DOHH2 (cell line): Measurements from ENCODE around the gene ABTB2.

ENCODE experiments used
- H3F3A ChIP-seq: fragments of 200-600 bp; sonication (generic), shearing (Covaris generic); 2 replicates; pipeline ENCODE4 v1.6.0; 2016; ENCODE audit warnings: antibody characterized with exemption, mild to moderate bottlenecking; ENCODE audit not compliant: control insufficient read depth, insufficient read depth
- H3K27ac ChIP-seq: fragments of 200-600 bp; sonication (generic); 2 replicates; pipeline ENCODE4 v1.5.1; 2014; ENCODE audit warnings: low read depth, mild to moderate bottlenecking, low read length, moderate library complexity
- H3K27me3 ChIP-seq: fragments of 200-600 bp; sonication (generic); 2 replicates; pipeline ENCODE4 v1.6.1; 2014; ENCODE audit warnings: mild to moderate bottlenecking, low read length, mixed read lengths; ENCODE audit not compliant: control insufficient read depth
- H3K36me3 ChIP-seq: fragments of 200-600 bp; sonication (generic); 2 replicates; pipeline ENCODE4 v1.6.1; 2014; ENCODE audit warnings: mild to moderate bottlenecking, low read length, moderate library complexity, mixed read lengths; ENCODE audit not compliant: control insufficient read depth
- H3K4me1 ChIP-seq: fragments of 200-600 bp; sonication (generic); 2 replicates; pipeline ENCODE4 v1.6.1; 2014; ENCODE audit warnings: mild to moderate bottlenecking, low read length, mixed read lengths; ENCODE audit not compliant: control insufficient read depth
- H3K4me2 ChIP-seq: fragments of 200-600 bp; sonication (generic); 2 replicates; pipeline ENCODE4 v1.6.0; 2014; ENCODE audit warnings: mild to moderate bottlenecking, low read length, moderate library complexity
- H3K4me3 ChIP-seq: fragments of 200-600 bp; sonication (generic); 2 replicates; pipeline ENCODE4 v1.5.1; 2014; ENCODE audit warnings: mild to moderate bottlenecking, low read length, mixed read lengths
- H3K79me2 ChIP-seq: fragments of 200-600 bp; sonication (generic); 2 replicates; pipeline ENCODE4 v1.6.1; 2014; ENCODE audit warnings: mild to moderate bottlenecking, low read length, mixed read lengths; ENCODE audit not compliant: control insufficient read depth
- H3K9me2 ChIP-seq: fragments of 200-600 bp; sonication (generic); replicated peaks from 2 replicates; pipeline ENCODE4 v1.6.1; 2014; ENCODE audit warnings: mild to moderate bottlenecking, low read length, mixed read lengths; ENCODE audit not compliant: control insufficient read depth
- H3K9me3 ChIP-seq: fragments of 200-600 bp; sonication (generic); 2 replicates; pipeline ENCODE4 v1.6.1; 2014; ENCODE audit warnings: antibody characterized with exemption, low read length, mixed read lengths; ENCODE audit not compliant: control insufficient read depth, insufficient read depth
- H4K20me1 ChIP-seq: fragments of 200-600 bp; sonication (generic); 2 replicates; pipeline ENCODE4 v1.6.0; 2014; ENCODE audit warnings: low read depth, mild to moderate bottlenecking, antibody characterized with exemption, low read length, moderate library complexity; ENCODE audit not compliant: control insufficient read depth, insufficient read depth
- EZH2phosphoT487 ChIP-seq: fragments of 200-600 bp; sonication (generic); IDR thresholded peaks from 2 replicates; pipeline ENCODE4 v1.6.1; 2017; ENCODE audit warnings: borderline replicate concordance, mild to moderate bottlenecking, antibody characterized with exemption, low read length, moderate library complexity, mixed read lengths
- TF ChIP-seq, protein P1 (sequence below): fragments of 200-600 bp; sonication (generic); IDR thresholded peaks from one replicate; pipeline ENCODE4 v1.5.1; 2014; ENCODE audit warnings: antibody characterized with exemption, mild to moderate bottlenecking, low read depth, low read length; ENCODE audit not compliant: poor library complexity, severe bottlenecking

Gene ABTB2

DNA sequence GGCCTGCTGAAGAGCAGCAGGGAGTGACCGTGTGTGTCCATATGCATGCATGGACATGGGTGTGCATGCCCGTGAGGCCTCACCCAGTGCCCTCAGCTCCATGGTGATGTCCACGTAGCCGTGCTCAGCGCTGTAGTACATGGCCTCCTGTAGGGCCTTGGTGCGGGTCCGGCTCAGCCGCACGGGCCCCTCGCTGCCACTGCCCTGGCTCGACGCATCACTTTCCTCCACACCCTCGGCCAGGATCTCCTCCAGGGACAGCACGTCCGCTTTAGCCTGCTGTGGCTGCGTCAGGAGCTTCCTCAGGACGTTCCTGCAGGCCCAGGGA, 195.4 kb downstream of the ABTB2 start:
- H3F3A ChIP-seq: no peaks in the 10 kb centered on the region
- H3K36me3 ChIP-seq: no peaks in the 10 kb centered on the region
- no peak overlapping the region for H3K4me2 ChIP-seq
- no peak overlapping the region for H3K27ac ChIP-seq
- H3K4me1 ChIP-seq: no peaks in the 10 kb centered on the region
- no peaks in the 10 kb centered on the region for H3K27me3 ChIP-seq
- TF ChIP-seq EZH2phosphoT487: no peak
- TF ChIP-seq, protein P1, sequence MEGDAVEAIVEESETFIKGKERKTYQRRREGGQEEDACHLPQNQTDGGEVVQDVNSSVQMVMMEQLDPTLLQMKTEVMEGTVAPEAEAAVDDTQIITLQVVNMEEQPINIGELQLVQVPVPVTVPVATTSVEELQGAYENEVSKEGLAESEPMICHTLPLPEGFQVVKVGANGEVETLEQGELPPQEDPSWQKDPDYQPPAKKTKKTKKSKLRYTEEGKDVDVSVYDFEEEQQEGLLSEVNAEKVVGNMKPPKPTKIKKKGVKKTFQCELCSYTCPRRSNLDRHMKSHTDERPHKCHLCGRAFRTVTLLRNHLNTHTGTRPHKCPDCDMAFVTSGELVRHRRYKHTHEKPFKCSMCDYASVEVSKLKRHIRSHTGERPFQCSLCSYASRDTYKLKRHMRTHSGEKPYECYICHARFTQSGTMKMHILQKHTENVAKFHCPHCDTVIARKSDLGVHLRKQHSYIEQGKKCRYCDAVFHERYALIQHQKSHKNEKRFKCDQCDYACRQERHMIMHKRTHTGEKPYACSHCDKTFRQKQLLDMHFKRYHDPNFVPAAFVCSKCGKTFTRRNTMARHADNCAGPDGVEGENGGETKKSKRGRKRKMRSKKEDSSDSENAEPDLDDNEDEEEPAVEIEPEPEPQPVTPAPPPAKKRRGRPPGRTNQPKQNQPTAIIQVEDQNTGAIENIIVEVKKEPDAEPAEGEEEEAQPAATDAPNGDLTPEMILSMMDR: no peak
- H3K4me3 ChIP-seq: no peak overlapping the region
- H3K9me2 ChIP-seq: no peaks in the 10 kb centered on the region
- no peaks in the 10 kb centered on the region for H3K79me2 ChIP-seq
- no peaks in the 10 kb centered on the region for H3K9me3 ChIP-seq
- H4K20me1 ChIP-seq: no peaks in the 10 kb centered on the region; the same call in 1 of the 2 replicates

GRCh38 chr11:34161812-34162492, 195.9 kb downstream of the ABTB2 start:
- no peaks in the 10 kb centered on the region for H3K27me3 ChIP-seq
- H3F3A ChIP-seq: no peaks in the 10 kb centered on the region
- H3K9me3 ChIP-seq: no peaks in the 10 kb centered on the region
- no peaks in the 10 kb centered on the region for H3K36me3 ChIP-seq
- H3K79me2 ChIP-seq: no peaks in the 10 kb centered on the region
- H3K9me2 ChIP-seq: no peaks in the 10 kb centered on the region
- TF ChIP-seq EZH2phosphoT487: no peak
- TF ChIP-seq, protein P1: no peak
- H3K4me3 ChIP-seq: no peak overlapping the region
- no peaks in the 10 kb centered on the region; the same call in 1 of the 2 replicates for H4K20me1 ChIP-seq
- no peak overlapping the region for H3K4me2 ChIP-seq
- H3K27ac ChIP-seq: no peak overlapping the region
- no peaks in the 10 kb centered on the region for H3K4me1 ChIP-seq

DNA sequence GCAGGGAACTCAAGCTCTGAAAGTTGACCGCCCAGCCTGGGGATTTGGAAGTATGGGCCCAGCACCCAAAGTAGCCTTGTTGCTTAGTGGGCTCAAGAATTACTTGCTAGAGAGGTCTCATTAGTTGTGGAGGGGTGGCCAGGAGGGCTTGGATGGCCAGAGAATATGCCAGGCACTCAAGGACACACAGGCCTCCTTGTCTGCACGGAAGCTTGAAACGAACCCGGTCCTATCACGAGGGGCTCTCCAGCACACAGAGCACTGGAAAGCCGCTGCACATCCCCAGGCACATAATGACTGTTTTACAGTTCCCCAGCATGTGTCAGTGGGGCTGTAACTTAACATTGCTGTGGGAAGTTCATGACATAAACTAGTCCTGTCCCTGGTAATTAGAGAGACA, 196.4 kb downstream of the ABTB2 start:
- H3K4me1 ChIP-seq: no peaks in the 10 kb centered on the region
- H3K79me2 ChIP-seq: no peaks in the 10 kb centered on the region
- H3F3A ChIP-seq: no peaks in the 10 kb centered on the region
- no peaks in the 10 kb centered on the region for H3K27me3 ChIP-seq
- no peaks in the 10 kb centered on the region for H3K36me3 ChIP-seq
- TF ChIP-seq EZH2phosphoT487: no peak
- TF ChIP-seq, protein P1: no peak
- H3K4me2 ChIP-seq: no peak overlapping the region
- H3K9me3 ChIP-seq: no peaks in the 10 kb centered on the region
- no peaks in the 10 kb centered on the region for H4K20me1 ChIP-seq
- no peak overlapping the region for H3K27ac ChIP-seq
- H3K4me3 ChIP-seq: no peak overlapping the region
- no peaks in the 10 kb centered on the region for H3K9me2 ChIP-seq
